HL-60 (cell line): ENCODE measurements around the gene JAKMIP1.

Source experiments
- DNase-seq, 2 experiments: peaks; one replicate each; pipeline ENCODE4 v3.0.0-alpha.2; 2010 to 2020; ENCODE audit warnings: low read depth in 1 of 2, low spot score in 1 of 2
- H3K27ac ChIP-seq: fragments of 250-450 bp; sonication (Bioruptor Pico); replicated peaks from 2 replicates; pipeline ENCODE4 v1.5.1; 2020; ENCODE audit warnings: mild to moderate bottlenecking, moderate library complexity
- H3K27me3 ChIP-seq: fragments of 250-450 bp; sonication (Bioruptor Pico); 2 replicates; pipeline ENCODE4 v1.5.1; 2021; ENCODE audit warnings: mild to moderate bottlenecking, moderate library complexity; ENCODE audit not compliant: insufficient read depth, poor library complexity, severe bottlenecking
- H3K4me3 ChIP-seq: replicated peaks from 2 replicates; pipeline ENCODE4 v1.5.1; 2011; ENCODE audit warnings: mild to moderate bottlenecking, control low read depth, low read length; ENCODE audit not compliant: insufficient read depth
- GABPA ChIP-seq: IDR thresholded peaks from 2 replicates; pipeline ENCODE4 v1.6.1; 2012; ENCODE audit warnings: low read depth
- POLR2AphosphoS5 ChIP-seq: IDR thresholded peaks from 2 replicates; pipeline ENCODE4 v1.6.1; 2012; ENCODE audit warnings: low read depth
- SPI1 ChIP-seq: IDR thresholded peaks from 2 replicates; pipeline ENCODE4 v1.6.1; 2012; ENCODE audit warnings: low read depth, mild to moderate bottlenecking, borderline replicate concordance
- TF ChIP-seq, protein P1 (sequence below): IDR thresholded peaks from 2 replicates; pipeline ENCODE4 v1.6.1; 2012; ENCODE audit warnings: low read depth; ENCODE audit not compliant: insufficient replicate concordance
- TF ChIP-seq, protein P2 (sequence below): IDR thresholded peaks from one replicate; pipeline ENCODE4 v1.5.1; 2011; ENCODE audit warnings: low read length, control low read depth, inconsistent platforms; ENCODE audit not compliant: insufficient read depth

JAKMIP1 gene

DNA sequence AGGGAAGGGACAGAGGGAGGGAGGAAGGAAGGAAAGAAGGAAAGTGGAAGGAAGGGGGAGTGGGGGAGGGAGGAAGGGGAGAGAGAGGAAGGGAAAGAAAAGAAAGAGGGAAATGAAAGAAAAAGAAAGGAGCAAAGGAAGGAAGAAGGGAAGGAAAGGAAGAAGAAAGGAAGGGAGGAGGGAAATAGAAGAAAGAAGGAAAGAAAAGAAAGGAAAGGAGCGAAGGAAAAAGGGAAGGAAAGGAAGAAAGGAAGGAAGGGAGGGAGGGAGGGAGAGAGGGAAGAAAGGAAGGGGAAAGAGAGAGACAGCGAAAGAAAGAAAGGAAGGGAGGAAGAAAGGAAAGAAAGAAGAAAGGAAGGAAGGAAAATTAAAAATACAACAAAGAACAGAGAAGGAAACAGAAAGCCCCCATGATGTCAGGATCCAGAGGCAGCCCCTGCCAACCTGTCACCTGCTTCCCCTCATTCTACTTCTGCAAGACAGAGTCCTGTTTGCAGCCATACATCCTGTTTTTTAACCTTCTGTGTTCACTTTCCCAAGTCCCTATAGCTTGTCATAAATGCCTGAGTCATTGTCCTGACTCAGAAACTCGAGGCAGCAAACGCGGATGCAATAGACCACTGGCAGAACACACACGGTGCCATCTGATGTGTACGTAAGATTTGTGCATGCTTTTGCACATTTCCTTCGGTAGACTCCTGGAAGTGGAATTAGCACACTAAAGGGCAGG is 105.2 kb downstream of the JAKMIP1 start:
- TF ChIP-seq, protein P1, sequence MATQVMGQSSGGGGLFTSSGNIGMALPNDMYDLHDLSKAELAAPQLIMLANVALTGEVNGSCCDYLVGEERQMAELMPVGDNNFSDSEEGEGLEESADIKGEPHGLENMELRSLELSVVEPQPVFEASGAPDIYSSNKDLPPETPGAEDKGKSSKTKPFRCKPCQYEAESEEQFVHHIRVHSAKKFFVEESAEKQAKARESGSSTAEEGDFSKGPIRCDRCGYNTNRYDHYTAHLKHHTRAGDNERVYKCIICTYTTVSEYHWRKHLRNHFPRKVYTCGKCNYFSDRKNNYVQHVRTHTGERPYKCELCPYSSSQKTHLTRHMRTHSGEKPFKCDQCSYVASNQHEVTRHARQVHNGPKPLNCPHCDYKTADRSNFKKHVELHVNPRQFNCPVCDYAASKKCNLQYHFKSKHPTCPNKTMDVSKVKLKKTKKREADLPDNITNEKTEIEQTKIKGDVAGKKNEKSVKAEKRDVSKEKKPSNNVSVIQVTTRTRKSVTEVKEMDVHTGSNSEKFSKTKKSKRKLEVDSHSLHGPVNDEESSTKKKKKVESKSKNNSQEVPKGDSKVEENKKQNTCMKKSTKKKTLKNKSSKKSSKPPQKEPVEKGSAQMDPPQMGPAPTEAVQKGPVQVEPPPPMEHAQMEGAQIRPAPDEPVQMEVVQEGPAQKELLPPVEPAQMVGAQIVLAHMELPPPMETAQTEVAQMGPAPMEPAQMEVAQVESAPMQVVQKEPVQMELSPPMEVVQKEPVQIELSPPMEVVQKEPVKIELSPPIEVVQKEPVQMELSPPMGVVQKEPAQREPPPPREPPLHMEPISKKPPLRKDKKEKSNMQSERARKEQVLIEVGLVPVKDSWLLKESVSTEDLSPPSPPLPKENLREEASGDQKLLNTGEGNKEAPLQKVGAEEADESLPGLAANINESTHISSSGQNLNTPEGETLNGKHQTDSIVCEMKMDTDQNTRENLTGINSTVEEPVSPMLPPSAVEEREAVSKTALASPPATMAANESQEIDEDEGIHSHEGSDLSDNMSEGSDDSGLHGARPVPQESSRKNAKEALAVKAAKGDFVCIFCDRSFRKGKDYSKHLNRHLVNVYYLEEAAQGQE = no peak
- TF ChIP-seq POLR2AphosphoS5 = no peak
- no peak for TF ChIP-seq SPI1
- TF ChIP-seq, protein P2, sequence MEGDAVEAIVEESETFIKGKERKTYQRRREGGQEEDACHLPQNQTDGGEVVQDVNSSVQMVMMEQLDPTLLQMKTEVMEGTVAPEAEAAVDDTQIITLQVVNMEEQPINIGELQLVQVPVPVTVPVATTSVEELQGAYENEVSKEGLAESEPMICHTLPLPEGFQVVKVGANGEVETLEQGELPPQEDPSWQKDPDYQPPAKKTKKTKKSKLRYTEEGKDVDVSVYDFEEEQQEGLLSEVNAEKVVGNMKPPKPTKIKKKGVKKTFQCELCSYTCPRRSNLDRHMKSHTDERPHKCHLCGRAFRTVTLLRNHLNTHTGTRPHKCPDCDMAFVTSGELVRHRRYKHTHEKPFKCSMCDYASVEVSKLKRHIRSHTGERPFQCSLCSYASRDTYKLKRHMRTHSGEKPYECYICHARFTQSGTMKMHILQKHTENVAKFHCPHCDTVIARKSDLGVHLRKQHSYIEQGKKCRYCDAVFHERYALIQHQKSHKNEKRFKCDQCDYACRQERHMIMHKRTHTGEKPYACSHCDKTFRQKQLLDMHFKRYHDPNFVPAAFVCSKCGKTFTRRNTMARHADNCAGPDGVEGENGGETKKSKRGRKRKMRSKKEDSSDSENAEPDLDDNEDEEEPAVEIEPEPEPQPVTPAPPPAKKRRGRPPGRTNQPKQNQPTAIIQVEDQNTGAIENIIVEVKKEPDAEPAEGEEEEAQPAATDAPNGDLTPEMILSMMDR = no peak
- no peak for TF ChIP-seq GABPA
- DNase-seq = no peak
- no peak overlapping the region for H3K27ac ChIP-seq
- no peak overlapping the region for H3K4me3 ChIP-seq
- no peaks in the 10 kb centered on the region for H3K27me3 ChIP-seq

GRCh38 chr4:6093671-6094070 is 106.7 kb downstream of the JAKMIP1 start:
- TF ChIP-seq, protein P1 = no peak
- TF ChIP-seq, protein P2 = no peak
- no peak for TF ChIP-seq POLR2AphosphoS5
- no peak for TF ChIP-seq GABPA
- TF ChIP-seq SPI1 = no peak
- H3K27ac ChIP-seq = no peak overlapping the region
- DNase-seq = no peak
- no peaks in the 10 kb centered on the region for H3K27me3 ChIP-seq
- no peak overlapping the region for H3K4me3 ChIP-seq

- Histone ChIP-seq H3K4me3 (no peak overlapping the region), H3K27me3 (no peaks in the 10 kb centered on the region), H3K27ac (no peak overlapping the region)
- no peak for DNase-seq
- TF ChIP-seq, protein P2 = no peak
Measured at GRCh38 chr4:6092971-6093370, 107.4 kb downstream of the JAKMIP1 start.

DNA sequence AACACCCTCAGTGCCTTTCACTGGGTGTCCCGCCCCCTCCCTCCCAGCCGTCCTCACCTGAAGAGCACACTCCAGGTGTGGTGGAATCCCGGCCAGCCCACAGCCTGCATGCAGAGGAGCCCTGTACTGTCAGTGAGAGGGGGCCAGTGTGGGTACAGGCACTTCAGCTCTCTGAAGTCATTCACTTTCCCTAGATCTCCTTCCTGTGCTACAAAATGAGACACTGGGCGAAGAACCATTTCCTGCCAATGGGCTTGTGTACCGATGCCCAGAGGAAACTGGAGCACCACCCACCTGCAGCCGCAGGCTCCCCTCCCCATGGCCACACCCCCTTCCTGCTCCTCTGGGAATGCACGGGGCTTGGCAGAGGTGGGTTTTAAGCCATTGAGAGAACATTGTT is 108.2 kb downstream of the JAKMIP1 start:
- Histone ChIP-seq H3K27me3 (no peaks in the 10 kb centered on the region), H3K27ac (no peak overlapping the region), H3K4me3 (no peak overlapping the region)
- TF ChIP-seq SPI1 (no peak), GABPA (no peak)
- no peak for DNase-seq
